ENCODE data around the gene PPP1R16B.
"Not testable (repeated sequence)": the region's sequence is repeated elsewhere in the genome, so short reads cannot be mapped to it uniquely, and the experiment has no call there.

The PPP1R16B gene

DNA sequence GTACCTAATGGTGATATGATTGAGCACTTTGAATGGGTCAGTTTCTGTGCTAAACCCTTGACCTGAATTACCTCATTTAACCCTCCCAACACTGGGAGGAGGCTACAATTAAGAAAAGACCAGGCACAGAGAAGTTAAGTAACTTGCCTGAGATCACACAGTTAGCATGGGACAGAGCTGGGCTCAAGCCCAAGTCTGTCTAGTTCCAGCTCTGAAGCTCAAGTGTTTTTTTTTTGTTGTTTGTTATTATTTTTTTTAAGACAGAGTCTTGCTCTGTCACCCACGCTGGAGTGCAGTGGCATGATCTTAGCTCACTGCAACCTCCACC lies 124.7 kb downstream of the PPP1R16B start:
- DNase-seq (ENCODE audit: low read depth in 1 of 2, low spot score in 1 of 2): no peak

DNA sequence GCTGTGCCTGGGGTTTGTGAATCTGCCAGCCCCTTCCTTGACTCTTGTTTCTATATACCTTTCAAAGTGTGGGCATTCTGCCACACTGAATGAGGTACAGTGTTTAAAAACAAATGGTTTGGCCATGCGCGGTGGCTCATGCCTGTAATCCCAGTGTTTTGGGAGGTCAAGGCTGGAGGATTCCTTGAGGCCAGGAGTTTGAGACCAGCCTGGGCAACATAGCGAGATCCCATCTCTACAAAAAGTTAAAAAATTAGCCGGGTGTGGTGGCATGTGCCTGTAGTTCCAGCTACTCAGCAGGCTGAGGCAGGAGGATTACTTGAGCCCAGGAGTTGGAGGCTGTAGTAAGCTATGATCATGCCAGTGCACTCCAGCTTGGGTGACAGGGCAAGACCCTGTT lies 126.5 kb downstream of the PPP1R16B start:
- no peak for DNase-seq (ENCODE audit: low read depth in 1 of 2, low spot score in 1 of 2)

DNA sequence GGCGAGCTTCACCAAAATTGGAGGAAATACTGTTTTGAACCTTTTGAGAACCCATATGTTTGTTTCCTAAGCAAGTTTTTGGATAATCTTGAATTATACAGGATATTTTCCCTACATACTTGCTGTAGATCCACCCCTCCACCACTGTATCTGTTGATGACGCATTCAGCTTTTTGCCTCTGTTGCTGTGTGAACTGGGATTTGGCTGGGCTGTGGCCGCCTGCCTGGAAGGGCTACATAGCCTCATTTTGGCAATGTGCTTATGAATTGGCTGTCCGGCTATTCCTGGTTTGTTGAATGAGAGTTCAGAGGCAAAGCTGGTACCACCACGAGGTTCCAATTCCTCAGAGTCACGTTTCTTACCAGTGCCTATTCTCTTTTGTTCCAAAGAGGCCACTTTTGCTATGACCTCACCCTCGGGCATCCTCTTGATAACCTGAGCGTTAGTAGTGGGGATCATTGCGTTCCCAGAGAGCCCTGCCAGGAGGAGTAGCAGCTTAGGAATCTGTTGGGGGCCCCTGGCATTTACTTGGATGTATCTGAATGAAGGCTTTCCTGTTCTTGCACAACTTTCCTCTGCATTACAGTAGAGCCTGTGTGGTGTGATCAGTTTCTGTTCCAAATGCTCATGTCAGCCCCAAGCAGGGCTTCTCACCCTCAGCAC lies 127.1 kb downstream of the PPP1R16B start:
- DNase-seq (ENCODE audit: low read depth in 1 of 2, low spot score in 1 of 2): no peak

GRCh38 chr20:38934530-38934929 lies 129.0 kb downstream of the PPP1R16B start:
- DNase-seq (ENCODE audit: low read depth in 1 of 2, low spot score in 1 of 2): no peak

GRCh38 chr20:38935285-38935684 lies 129.8 kb downstream of the PPP1R16B start:
- DNase-seq (ENCODE audit: low read depth in 1 of 2, low spot score in 1 of 2): no peak

DNA sequence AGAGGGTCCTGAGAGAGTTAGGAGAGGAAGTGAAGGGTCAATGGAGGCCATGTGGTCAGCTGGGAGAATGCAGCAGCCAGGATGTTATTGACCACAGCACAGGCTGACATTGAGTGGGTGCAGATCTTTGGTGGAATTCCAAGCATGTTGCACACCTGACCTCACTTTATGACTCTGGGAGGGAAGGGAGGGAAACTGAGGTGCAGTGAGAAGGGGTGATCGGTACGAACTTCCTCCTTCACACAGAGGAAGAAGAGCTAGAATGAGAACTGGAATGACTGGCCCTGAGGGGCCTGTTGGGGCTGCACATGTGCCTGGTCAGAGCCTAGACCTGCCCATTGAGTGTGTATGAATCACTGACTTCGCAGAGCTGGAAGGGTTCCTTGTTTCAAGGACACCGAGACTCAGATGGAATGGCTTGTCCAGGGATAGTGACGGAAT lies 130.5 kb downstream of the PPP1R16B start:
- DNase-seq (ENCODE audit: low read depth in 1 of 2, low spot score in 1 of 2): no peak

DNA sequence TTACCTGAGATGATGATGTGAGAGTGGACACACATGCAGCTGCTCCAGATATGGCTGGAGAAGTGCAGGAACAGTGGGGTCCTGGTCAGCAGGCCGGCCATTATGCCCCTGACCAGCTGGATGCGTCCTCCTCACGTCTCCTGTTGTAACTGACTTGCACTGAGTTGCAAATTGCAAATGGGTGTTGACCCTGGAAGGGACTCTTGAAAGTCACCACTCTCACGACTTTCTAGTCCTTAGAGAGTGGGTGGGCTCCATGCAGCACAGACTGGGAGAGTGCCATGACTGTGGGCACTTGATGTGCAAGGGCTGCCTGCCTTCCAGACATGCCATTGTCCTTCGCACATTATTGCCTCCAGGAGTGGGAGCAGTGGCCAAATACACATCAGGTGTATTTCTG lies 131.5 kb downstream of the PPP1R16B start:
- no peak for DNase-seq (ENCODE audit: low read depth in 1 of 2, low spot score in 1 of 2)

GRCh38 chr20:38937978-38938473 lies 132.5 kb downstream of the PPP1R16B start:
- no peak for DNase-seq (ENCODE audit: low read depth in 1 of 2, low spot score in 1 of 2)

DNA sequence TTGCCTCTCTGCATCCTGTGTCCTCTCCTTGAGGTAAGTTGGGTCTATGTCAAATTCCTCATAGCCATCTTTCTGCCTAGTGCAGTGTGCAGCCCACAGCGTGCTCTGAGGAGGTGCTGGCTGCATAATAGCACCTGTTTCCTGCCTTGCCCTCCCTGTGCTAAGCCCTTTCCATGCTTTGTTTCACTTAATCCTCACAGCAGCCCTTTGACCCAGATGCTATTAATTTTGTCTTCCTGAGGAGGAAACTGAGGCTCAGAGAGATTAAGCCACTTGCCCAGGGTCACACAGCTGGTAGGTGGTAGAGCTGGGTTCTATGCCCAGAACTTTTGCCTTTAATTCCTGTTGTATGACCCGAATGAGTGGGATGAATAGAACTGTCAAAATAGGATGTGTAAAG lies 134.2 kb downstream of the PPP1R16B start:
- no peak for DNase-seq (ENCODE audit: low read depth in 1 of 2, low spot score in 1 of 2)

DNA sequence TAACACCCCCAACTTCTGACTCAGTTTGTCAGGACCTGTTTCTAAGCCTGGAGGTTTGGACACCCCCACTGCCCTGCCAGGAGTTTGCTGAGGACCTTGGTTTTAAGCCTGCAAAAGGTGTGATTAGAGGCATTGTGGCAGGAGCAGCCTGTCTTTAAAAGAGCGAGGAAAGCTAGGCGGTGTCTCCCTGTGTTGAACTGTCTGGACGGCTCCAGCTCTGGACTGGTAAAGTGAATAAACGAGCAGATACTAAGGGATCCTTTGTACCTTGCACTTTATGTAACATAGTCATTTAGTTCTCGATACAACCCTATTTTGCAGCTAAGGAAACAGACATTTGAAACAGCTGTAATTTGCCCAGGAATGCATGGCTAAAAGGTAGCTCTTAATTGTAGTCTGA lies 135.1 kb downstream of the PPP1R16B start:
- no peak for DNase-seq (ENCODE audit: low read depth in 1 of 2, low spot score in 1 of 2)

DNA sequence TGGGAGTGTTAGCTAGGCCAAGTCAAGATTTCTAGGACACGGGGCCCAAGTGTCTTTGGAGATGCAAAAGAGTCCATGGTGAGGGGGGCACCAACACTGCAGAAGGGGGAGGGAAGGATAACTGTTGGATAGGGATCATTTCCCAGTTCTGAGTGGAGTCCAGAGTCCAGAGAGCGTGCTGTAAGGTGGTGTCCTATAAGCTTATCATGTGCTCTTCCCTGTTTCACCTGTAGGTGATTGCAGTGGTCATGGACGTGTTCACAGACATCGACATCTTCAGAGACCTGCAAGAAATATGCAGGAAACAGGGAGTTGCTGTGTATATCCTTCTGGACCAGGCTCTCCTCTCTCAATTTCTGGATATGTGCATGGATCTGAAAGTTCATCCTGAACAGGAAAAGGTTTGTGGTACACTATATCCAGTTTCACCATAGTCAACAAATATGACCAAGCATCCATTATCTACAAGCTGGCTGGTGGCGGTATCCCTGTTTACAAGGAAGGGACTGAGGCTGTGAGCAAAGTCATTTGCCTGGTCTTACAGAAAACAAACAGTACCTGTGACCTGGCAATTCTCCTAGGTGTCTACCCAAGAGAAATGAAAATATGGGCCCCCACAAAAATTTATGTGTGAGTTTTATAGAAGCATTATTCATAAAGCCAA lies 136.4 kb downstream of the PPP1R16B start:
- no peak for DNase-seq (ENCODE audit: low read depth in 1 of 2, low spot score in 1 of 2)

- DNase-seq (ENCODE audit: low read depth in 1 of 2, low spot score in 1 of 2): no peak
These were observed 139.5 kb downstream of the PPP1R16B start for GRCh38 chr20:38945012-38945411.

DNA sequence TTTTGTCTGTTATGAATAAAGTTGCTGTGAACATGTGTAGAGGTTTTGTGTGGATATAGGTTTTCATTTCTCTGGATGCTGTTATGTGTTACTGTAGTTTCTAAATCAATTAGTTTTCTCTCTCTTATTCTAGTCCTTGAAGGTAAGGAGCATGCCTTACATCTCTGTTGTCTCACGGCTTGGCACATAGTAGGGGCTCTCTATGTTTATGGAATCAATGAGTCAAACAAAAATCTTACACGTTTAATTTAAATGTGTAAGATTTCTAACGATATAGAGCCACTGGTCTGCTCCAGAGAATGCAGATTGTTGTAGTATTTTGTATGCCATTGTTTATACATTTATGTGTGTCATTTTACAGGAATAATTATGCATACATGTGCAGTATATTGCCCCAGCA lies 141.3 kb downstream of the PPP1R16B start:
- no peak for DNase-seq (ENCODE audit: low read depth in 1 of 2, low spot score in 1 of 2)

DNA sequence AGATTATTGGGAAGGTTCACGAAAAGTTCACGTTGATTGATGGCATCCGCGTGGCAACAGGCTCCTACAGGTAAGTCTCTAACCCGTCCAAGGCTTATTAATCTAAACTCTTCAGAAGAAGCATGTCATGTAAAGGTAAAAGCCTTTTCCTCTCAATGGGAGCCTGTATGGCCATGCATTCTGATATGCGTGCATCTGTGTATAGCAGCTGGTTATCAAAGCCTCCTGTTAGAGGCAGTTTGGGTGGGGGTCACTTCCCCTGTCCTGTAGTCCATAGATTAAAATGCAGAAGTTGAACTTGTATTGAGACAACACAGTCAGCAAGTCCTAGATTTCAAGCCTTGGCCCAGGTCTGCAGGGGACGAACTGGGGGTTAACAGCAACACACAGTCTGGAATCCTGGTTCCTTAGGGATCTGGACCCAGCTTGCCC lies 142.4 kb downstream of the PPP1R16B start:
- no peak for DNase-seq (ENCODE audit: low read depth in 1 of 2, low spot score in 1 of 2)

GRCh38 chr20:38950254-38950653 lies 144.8 kb downstream of the PPP1R16B start:
- no peak for DNase-seq (ENCODE audit: low read depth in 1 of 2, low spot score in 1 of 2)

DNA sequence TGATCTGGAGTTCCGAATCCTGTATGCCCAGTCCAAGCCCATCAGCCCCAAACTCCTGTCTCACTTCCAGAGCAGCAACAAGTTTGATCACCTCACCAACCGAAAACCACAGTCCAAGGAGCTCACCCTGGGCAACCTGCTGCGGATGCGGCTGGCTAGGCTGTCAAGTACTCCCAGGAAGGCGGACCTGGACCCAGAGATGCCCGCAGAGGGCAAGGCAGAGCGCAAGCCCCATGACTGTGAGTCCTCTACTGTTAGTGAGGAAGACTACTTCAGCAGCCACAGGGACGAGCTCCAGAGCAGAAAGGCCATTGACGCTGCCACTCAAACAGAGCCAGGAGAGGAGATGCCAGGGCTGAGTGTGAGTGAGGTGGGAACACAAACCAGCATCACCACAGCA lies 146.1 kb downstream of the PPP1R16B start:
- no peak for DNase-seq (ENCODE audit: low read depth in 1 of 2, low spot score in 1 of 2)

- DNase-seq (ENCODE audit: low read depth in 1 of 2, low spot score in 1 of 2): no peak
These were observed 146.7 kb downstream of the PPP1R16B start for GRCh38 chr20:38952153-38952552.

GRCh38 chr20:38953630-38954340 lies 148.3 kb downstream of the PPP1R16B start:
- DNase-seq (ENCODE audit: low read depth in 1 of 2, low spot score in 1 of 2): no peak

DNA sequence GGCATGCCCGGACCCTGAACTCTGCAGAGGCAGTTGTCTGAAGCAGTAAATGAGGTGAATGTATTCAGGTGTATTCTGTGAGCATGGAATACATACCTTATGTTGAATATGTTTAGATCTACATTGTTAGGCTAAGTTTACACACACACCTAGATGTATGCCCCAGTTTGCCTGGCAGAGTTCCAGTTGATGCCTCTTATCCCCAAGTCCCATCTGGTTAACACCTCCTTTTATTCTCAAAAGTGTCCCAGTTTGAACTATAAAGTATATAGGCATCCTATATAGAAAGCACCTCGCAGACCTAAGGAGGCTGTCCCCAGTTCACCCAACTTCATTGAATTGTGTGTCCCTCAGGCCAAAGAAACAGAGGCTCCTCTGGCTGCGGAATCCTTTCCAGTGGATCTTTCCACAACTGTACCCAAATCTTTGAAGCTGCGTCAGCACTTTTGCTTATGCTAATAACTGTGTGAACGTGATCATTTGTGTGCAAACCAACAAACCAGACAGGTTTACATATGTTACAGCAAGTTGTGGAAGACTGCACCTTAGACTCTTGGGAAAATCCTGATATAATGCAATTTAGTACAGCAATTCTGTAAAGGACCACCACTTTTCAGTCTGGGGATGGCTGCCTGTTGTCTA lies 151.9 kb downstream of the PPP1R16B start:
- no peak for DNase-seq (ENCODE audit: low read depth in 1 of 2, low spot score in 1 of 2)

GRCh38 chr20:38957915-38958485 lies 152.5 kb downstream of the PPP1R16B start:
- DNase-seq (ENCODE audit: low read depth in 1 of 2, low spot score in 1 of 2): no peak

DNA sequence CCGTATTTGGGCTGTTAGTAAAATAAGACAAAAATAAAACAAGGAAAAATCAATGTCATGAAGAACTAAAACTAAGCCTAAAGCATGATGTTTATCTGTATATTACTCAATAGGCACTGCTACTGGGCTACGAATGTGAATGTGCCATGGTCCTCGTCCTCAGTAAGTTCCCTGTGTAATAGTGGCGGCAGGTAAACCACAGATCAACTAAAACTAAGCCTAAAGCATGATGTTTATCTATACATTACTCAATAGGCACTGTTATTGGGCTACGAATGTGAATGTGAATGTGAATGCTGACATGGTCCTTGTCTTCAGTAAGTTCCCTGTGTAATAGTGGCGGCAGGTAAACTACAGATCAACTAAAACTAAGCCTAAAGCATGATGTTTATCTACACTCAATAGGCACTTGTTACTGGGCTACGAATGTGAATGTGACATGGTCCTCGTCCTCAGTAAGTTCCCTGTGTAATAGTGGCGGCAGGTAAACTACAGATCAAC lies 154.7 kb downstream of the PPP1R16B start:
- DNase-seq (ENCODE audit: low read depth in 1 of 2, low spot score in 1 of 2): not testable (repeated sequence)
